GM13976 (cell line): ENCODE measurements around the gene DOK4.

Source experiments
- DNase-seq: peaks from one replicate; pipeline ENCODE4 v3.0.0; 2012; ENCODE audit warnings: low spot score
- in situ Hi-C: fragments of 300-500 bp; cut with MboI; formaldehyde crosslinking; loops from one replicate; pipeline ENCODE4 v1.12.0; 2022; ENCODE audit warnings: low sequenced_read_pairs, mixed read lengths, inconsistent platforms; ENCODE audit not compliant: unreplicated experiment
- TF ChIP-seq, protein P1 (sequence below): IDR thresholded peaks from 2 replicates; pipeline ENCODE4 v1.5.1; 2012; ENCODE audit warnings: borderline replicate concordance, mild to moderate bottlenecking; ENCODE audit not compliant: insufficient read depth; ENCODE audit errors: extremely low read depth, missing control alignments, control extremely low read depth

DOK4 gene

GRCh38 chr16:57528499-57529390 lies 42.5 kb upstream of the DOK4 start:
- TF ChIP-seq, protein P1, sequence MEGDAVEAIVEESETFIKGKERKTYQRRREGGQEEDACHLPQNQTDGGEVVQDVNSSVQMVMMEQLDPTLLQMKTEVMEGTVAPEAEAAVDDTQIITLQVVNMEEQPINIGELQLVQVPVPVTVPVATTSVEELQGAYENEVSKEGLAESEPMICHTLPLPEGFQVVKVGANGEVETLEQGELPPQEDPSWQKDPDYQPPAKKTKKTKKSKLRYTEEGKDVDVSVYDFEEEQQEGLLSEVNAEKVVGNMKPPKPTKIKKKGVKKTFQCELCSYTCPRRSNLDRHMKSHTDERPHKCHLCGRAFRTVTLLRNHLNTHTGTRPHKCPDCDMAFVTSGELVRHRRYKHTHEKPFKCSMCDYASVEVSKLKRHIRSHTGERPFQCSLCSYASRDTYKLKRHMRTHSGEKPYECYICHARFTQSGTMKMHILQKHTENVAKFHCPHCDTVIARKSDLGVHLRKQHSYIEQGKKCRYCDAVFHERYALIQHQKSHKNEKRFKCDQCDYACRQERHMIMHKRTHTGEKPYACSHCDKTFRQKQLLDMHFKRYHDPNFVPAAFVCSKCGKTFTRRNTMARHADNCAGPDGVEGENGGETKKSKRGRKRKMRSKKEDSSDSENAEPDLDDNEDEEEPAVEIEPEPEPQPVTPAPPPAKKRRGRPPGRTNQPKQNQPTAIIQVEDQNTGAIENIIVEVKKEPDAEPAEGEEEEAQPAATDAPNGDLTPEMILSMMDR: no peak
- no peak for DNase-seq
- in situ Hi-C loops: no loop called here

DNA sequence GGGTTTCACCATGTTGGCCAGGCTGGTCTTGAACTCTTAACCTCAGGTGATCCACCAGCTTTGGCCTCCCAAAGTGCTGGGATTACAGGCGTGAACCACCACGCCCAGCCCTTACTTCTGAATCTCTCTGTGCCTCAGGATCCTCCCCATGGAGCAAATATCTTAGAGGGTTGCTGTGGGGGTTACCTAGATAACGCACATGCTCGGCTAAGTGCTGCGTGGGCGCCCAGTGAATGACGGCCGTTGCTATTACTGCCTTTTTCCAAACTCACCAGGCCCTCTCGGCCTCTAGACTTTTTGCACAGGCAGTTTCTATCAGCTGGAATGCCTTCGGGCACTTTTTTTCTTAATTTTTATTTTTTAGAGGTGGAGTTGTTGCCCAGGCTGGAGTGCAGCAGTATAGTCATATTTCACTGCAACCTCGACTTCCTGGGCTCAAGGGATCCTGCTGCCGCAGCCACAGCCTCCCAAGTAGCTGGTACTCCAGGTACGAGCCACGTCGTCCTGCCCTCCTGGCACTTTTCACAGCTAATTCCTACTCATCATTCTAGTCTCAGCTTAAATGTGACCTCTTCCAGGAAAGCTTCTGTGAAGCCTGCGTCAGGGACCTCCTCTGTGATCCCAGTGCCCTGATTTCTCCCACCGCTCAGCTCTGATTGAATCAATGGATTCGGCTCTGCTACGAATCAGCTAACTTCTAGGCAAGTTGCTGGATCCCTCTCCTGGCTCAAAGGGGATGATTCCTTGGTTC lies 41.5 kb upstream of the DOK4 start:
- TF ChIP-seq, protein P1: no peak
- in situ Hi-C loops: no loop called here

GRCh38 chr16:57527027-57527426 lies 40.7 kb upstream of the DOK4 start:
- TF ChIP-seq, protein P1: no peak
- DNase-seq: no peak
- in situ Hi-C loops: no loop called here

More for the DNA sequence above, 41.5 kb upstream of the DOK4 start:
- DNase-seq: no peak

DNA sequence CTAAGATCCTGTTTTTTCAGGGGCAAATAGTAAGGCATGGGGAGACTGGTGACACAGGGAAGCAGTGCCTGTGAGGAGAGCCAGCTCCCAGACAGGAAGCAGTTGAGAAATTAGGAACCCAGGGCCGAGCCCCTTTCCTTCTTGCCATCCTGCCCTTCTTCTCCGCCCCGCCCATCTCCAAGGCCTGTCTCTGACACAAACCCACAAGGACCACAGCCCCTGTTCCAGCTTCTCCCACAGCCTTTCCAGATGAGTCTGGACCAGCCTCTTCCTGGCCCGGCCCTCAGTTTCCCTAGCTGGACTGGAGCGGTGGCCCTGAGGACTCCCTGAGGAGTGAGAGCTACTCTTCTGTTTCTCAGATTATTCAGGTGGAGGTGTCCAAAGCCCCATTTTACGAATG lies 40.2 kb upstream of the DOK4 start:
- DNase-seq: no peak
- TF ChIP-seq, protein P1: no peak
- in situ Hi-C loops: no loop called here

DNA sequence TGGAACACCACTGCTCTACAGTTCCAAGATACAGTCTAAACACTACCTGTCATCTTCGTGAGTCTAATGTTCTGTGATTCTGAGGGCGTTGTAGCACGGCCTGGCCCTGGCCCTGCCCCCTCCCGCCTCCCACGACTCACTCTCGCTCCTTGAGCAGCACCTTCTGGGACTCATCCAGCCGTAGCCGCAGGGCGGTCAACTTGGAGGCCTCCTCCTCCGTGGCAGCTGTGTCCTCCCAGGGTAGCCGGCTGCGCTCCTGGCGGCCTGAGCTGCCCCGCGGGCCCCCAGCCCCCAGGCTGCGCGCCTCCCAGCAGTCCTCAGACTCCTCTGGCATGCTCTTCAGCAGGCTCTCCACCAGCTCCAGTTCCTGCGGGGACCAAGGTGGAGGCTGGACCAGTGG lies 39.5 kb upstream of the DOK4 start:
- TF ChIP-seq, protein P1: no peak
- no peak for DNase-seq
- in situ Hi-C loops: no loop called here

DNA sequence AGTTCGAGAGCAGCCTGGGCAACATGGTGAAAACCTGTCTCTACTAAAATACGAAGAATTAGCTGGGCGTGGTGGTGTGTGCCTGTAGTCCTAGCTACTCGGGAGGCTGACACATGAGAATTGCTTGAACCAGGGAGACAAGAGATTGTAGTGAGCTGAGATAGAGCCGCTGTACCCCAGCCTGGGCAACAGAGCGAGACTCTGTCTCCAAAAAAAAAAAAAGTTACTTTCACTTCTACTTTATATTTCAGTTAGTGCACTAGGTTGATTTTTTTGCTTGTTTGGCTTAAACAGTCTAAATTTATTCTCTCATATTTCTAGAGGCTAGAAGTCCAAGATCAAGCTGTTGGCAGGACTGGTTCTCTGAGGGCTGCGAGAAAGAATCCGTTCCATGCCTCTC lies 36.7 kb upstream of the DOK4 start:
- no peak for DNase-seq
- TF ChIP-seq, protein P1: no peak
- in situ Hi-C loops: no loop called here
